Gastroesophageal sphincter (tissue), 3 donors: ENCODE data around the gene NPIPA1.
"Not testable (repeated sequence)": the region's sequence is repeated elsewhere in the genome, so short reads cannot be mapped to it uniquely, and the experiment has no call there.

Source experiments
- CTCF ChIP-seq, 4 experiments: fragments of 200-600 bp in 2 of 4; fragments of 450-650 bp in 2 of 4; sonication (generic) in 1 of 4; IDR thresholded peaks; one replicate each; pipeline ENCODE4 v1.5.1; 2017 to 2019; ENCODE audit warnings: antibody characterized with exemption in 4 of 4, mild to moderate bottlenecking in 2 of 4, moderate library complexity in 2 of 4
- EP300 ChIP-seq: sonication (generic); formaldehyde crosslinking; IDR thresholded peaks from one replicate; pipeline ENCODE4 v1.6.1; 2017; ENCODE audit warnings: antibody characterized with exemption, mild to moderate bottlenecking
- POLR2A ChIP-seq, 2 donors: fragments of 450-650 bp; IDR thresholded peaks; one replicate each; pipeline ENCODE4 v1.6.1; 2017; ENCODE audit warnings: antibody characterized with exemption in 2 of 2, mild to moderate bottlenecking in 2 of 2, moderate library complexity in 1 of 2

- TF ChIP-seq CTCF (IDR thresholded peaks at IDR 0.05); EP300; POLR2A (IDR thresholded peaks at IDR 0.05): not testable (repeated sequence)
Measured at GRCh38 chr16:14976971-14977736, 39.9 kb downstream of the NPIPA1 start.
